A673 (cell line): Measurements from ENCODE around the gene CYP4F3.

ENCODE experiments used
- CTCF ChIP-seq: fragments of 300-800, 200-600 bp; sonication (generic); conservative IDR thresholded peaks from 2 replicates; pipeline ENCODE4 v1.5.1; 2017; ENCODE audit warnings: low read depth, mild to moderate bottlenecking, antibody characterized with exemption, low read length, moderate library complexity, mixed read lengths
- EZH2 ChIP-seq: fragments of 200-600 bp; sonication (generic); IDR thresholded peaks from 2 replicates; pipeline ENCODE4 v1.6.1; 2017; ENCODE audit warnings: borderline replicate concordance, low read depth, mild to moderate bottlenecking, mixed read lengths, antibody characterized with exemption, low read length; ENCODE audit not compliant: poor library complexity, severe bottlenecking

DNA sequence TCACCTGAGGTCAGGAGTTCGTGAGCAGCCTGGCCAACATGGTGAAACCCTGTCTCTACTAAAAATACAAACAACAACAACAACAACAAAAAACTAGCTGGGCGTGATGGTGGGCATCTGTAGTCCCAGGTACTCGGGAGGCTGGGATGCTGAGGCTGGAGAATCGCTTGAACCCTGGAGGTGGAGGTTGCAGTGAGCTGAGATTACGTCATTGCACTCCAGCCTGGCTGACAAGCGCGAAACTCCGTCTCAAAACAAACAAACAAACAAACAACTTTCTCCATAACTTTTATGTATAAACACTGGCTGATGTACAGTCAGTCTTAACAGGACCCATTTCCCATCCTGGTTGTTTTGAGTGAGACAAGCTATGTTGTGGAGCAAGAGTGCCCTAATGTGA lies 31.4 kb upstream of the CYP4F3 start:
- no peak for TF ChIP-seq CTCF
- no peak for TF ChIP-seq EZH2
